T-cell (primary cell): ENCODE results near the gene EIF4EBP3. TPM values are rescaled to one million over a fixed set of nuclear protein-coding genes. Genes with fewer than 3 reads are reported as not detected.

Source experiments
- ATAC-seq, 4 experiments: fragments of 200-7000 bp in 3 of 4; fragments of 150-1000 bp in 1 of 4; cut with Tn5 transposase; replicated peaks in 1 of 4; 1 replicate in 3 of 4; 2 replicates in 1 of 4; pipeline ENCODE4 v1.10.0; 2021; ENCODE audit warnings: moderate library complexity in 3 of 4, mild to moderate bottlenecking in 2 of 4, moderate number of reproducible peaks in 1 of 4
- CTCF ChIA-PET, 2 donors: fragments of 300-600 bp; sonication (Branson Sonifier 250); formaldehyde crosslinking; loops; one replicate each; lab custom pipeline; 2022; ENCODE audit warnings: antibody characterized with exemption in 2 of 2; lab: Charles Lee
- POLR2A ChIA-PET, 2 donors: fragments of 300-600 bp; sonication (Branson Sonifier 250); formaldehyde crosslinking; loops; one replicate each; lab custom pipeline; 2022; ENCODE audit warnings: antibody characterized with exemption in 2 of 2; lab: Charles Lee
- DNase-seq, 35 experiments: peaks; one replicate each; pipeline versions ENCODE4 v3.0.0 to v3.0.0-alpha.2; 2013 to 2023
- H3K27ac ChIP-seq: one replicate; pipeline ENCODE4 v1.5.1; 2013; ENCODE audit warnings: low read length
- H3K27me3 ChIP-seq, 2 experiments: replicated peaks in 1 of 2; 1 replicate in 1 of 2; 2 replicates in 1 of 2; pipeline versions ENCODE4 v1.6.1 to v1.7.0; 2013; ENCODE audit warnings: low read length in 1 of 2, mixed read lengths in 1 of 2; ENCODE audit not compliant: control insufficient read depth in 2 of 2, insufficient read depth in 2 of 2; ENCODE audit errors: extremely low read depth in 1 of 2
- H3K36me3 ChIP-seq, 2 donors: 1 replicate in 1 of 2; 2 replicates in 1 of 2; pipeline versions ENCODE4 v1.6.1 to v1.7.0; 2013; ENCODE audit warnings: low read length in 1 of 2; ENCODE audit not compliant: control insufficient read depth in 2 of 2, insufficient read depth in 1 of 2; ENCODE audit errors: extremely low read depth in 1 of 2
- H3K4me1 ChIP-seq, 2 experiments: 1 replicate in 1 of 2; 2 replicates in 1 of 2; pipeline versions ENCODE4 v1.6.1 to v1.7.0; 2013; ENCODE audit warnings: low read length in 2 of 2, mixed read lengths in 1 of 2; ENCODE audit not compliant: insufficient read depth in 2 of 2, control insufficient read depth in 1 of 2; ENCODE audit errors: extremely low read depth in 1 of 2
- H3K4me3 ChIP-seq, 2 donors: 1 replicate in 1 of 2; 2 replicates in 1 of 2; pipeline versions ENCODE4 v1.5.1 to v1.7.0; 2013; ENCODE audit warnings: mild to moderate bottlenecking in 2 of 2, low read length in 1 of 2, moderate library complexity in 1 of 2; ENCODE audit not compliant: control insufficient read depth in 1 of 2; ENCODE audit errors: extremely low read depth in 1 of 2
- H3K9me3 ChIP-seq: 2 replicates; pipeline ENCODE4 v1.7.0; 2013
- H3K27ac Mint-ChIP-seq, 2 donors: one replicate each; pipeline ENCODE4 v1.8.0; 2020 to 2021; ENCODE audit warnings: mild to moderate bottlenecking in 2 of 2, mixed read lengths in 2 of 2
- H3K27me3 Mint-ChIP-seq, 2 donors: one replicate each; pipeline ENCODE4 v1.8.0; 2021 to 2022; ENCODE audit warnings: mixed read lengths in 2 of 2
- H3K36me3 Mint-ChIP-seq: one replicate; pipeline ENCODE4 v1.8.0; 2021; ENCODE audit warnings: mixed read lengths
- H3K4me1 Mint-ChIP-seq, 3 donors: one replicate each; pipeline ENCODE4 v1.8.0; 2020 to 2022; ENCODE audit warnings: mixed read lengths in 3 of 3, mild to moderate bottlenecking in 1 of 3
- H3K4me3 Mint-ChIP-seq, 3 donors: one replicate each; pipeline ENCODE4 v1.8.0; 2020 to 2022; ENCODE audit warnings: mild to moderate bottlenecking in 3 of 3, mixed read lengths in 3 of 3, moderate library complexity in 3 of 3
- H3K9me3 Mint-ChIP-seq, 3 donors: one replicate each; pipeline ENCODE4 v1.8.0; 2020 to 2022; ENCODE audit warnings: mixed read lengths in 3 of 3
- WGBS: methylation state at CpG from one replicate; pipeline ENCODE4 v1.1.5; 2013; ENCODE audit warnings: missing lambda C conversion rate; ENCODE audit not compliant: insufficient coverage; 5-methylcytosine and 5-hydroxymethylcytosine counted together
- total RNA-seq, 35 experiments: library from RNA in 6 of 35; stranded (reverse) in 6 of 35; fragments of 120-200 nt in 1 of 35; gene quantifications; one replicate each; pipeline versions ENCODE4 v1.2.1 to v1.2.4 and lab custom pipeline; 2013 to 2026

Gene EIF4EBP3
- total RNA-seq, 5 donors from 2014 or later (not counting 1 experiment from before 2014, with no cell fraction given), result 10.6 to 23.6 (median 20.4) TPM

DNA sequence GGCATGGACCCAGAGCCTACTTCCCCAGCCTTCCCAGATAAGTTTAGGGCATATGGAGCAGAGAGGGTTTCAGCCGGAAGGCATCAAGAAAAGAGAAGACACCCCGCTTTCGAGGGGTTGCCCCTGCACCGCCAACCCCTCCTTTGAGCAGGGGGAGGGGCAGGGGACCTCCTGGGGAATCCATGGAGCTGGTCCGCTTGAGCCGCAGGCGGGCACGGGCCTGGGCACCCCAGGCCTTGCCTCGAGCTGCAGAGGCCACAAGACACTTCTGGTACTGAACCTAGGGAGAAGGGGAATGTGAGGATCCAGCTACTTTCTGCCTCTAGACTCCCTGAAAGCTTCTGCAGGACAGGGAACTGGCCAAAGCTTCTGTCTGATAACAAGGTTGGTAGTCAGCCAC lies 11.1 kb downstream of the EIF4EBP3 start:
- no peaks in the 10 kb centered on the region for H3K9me3 ChIP-seq
- no peak overlapping the region for H3K27ac ChIP-seq
- Mint-ChIP-seq H3K4me3 (no peak overlapping the region), H3K9me3 (no peaks in the 10 kb centered on the region), H3K36me3 (peaks cover 19% of the 10 kb centered on the region), H3K27me3 (no peaks in the 10 kb centered on the region), H3K4me1 (peaks cover 57 to 68% (median 61%) of the 10 kb centered on the region in 3 donors), H3K27ac (no peak overlapping the region)
- peaks cover 0 to 19% of the 10 kb centered on the region in 2 donors for H3K36me3 ChIP-seq
- H3K4me1 ChIP-seq, result peaks cover 14 to 35% of the 10 kb centered on the region in 2 experiments
- POLR2A ChIA-PET, result interaction anchor here (1.0 to 1.1 kb wide), 2 partner anchors 10 to 11 kb away, joined by 3 read pairs; partner anchors contain the start of gene EIF4EBP3 (in 1 of the 2)
- 92% methylated on average over 8 of the region's 9 CpGs for WGBS
- ATAC-seq (no peak), DNase-seq (no peak)
- no peak overlapping the region for H3K4me3 ChIP-seq
- H3K27me3 ChIP-seq, result no peaks in the 10 kb centered on the region
- CTCF ChIA-PET, result interaction anchor here in 1 of 2 donors (0.5 to 1.4 kb wide), 2 partner anchors 11 to 76 kb away, joined by 3 to 5 read pairs; partner anchors contain the start of gene EIF4EBP3

DNA sequence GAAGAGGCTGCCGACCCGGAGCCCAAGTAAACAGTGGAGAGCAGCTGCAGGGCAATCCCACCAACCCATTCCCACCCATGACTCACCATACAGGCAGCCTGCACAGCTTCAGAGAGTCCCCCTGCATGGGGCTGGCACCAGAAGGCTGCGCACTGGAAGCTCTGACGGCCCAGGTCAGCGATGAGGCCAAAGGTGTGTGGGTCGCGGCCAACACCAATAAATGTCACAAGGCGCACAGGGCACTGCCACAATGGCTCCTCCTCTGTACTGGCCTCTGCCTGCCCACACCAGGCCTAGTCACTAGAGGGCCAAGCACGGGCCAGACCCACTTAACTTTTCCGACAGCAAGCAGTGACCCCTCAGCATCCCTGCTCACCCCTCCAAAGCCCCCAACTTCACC lies 12.8 kb downstream of the EIF4EBP3 start:
- Histone ChIP-seq H3K4me1 (peaks cover 20 to 39% of the 10 kb centered on the region in 2 experiments), H3K9me3 (no peaks in the 10 kb centered on the region), H3K27ac (no peak overlapping the region), H3K36me3 (peaks cover 0 to 19% of the 10 kb centered on the region in 2 donors), H3K27me3 (no peaks in the 10 kb centered on the region), H3K4me3 (no peak overlapping the region)
- Mint-ChIP-seq H3K4me3 (no peak overlapping the region), H3K27ac (peak overlapping the region in 1 of 2 donors; percentile 52), H3K27me3 (no peaks in the 10 kb centered on the region), H3K9me3 (no peaks in the 10 kb centered on the region), H3K36me3 (peaks cover 12% of the 10 kb centered on the region), H3K4me1 (peaks cover 53 to 65% (median 54%) of the 10 kb centered on the region in 3 donors)
- WGBS, result 93% methylated on average over 7 of the region's 10 CpGs
- ATAC-seq, result no peak
- ChIA-PET CTCF (interaction anchor here in 1 of 2 donors (1.4 kb wide), 1 partner anchor 13 kb away, joined by 5 read pairs; the partner anchor contains the start of gene EIF4EBP3), POLR2A (no interaction called here)
- DNase-seq, result no peak

DNA sequence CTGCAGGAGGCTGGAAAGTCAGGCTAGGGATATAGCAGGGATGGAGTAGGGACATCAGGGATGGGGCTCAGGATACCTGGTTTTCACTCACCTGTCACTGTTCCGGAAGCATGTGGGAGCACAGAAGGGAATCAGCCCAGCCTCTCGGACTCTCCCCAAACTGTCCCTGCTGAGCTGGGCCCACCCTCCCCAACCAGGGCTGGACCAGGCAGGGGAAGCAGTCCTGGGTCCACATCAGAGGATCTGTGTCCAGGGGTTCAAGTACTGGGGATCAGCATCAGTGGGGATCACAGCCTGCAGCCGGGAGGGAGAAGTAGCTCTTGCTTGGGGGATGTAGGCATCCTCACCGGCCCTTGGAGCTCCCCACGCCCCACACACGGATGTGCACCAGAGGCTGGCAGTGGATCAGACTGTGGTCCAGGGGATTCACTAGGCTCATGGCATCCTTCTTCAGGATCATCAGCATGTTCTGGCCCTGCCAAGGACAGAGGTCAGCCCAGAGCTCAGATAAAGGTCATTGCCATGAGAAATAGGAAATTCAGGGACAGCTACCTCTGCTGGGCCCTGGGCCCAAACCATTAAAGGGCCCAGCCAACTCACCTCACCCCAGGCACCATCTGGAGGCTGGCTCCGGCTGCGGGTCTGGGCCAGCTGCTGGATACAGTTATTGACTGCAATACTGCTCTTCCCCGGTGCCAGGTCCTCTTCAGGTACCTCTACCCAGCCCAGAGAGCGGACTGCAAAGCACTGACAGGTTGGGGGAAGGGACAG lies 14.5 kb downstream of the EIF4EBP3 start:
- ATAC-seq (no peak), DNase-seq (no peak)
- Mint-ChIP-seq H3K4me1 (peaks cover 53 to 64% (median 53%) of the 10 kb centered on the region in 3 donors), H3K27me3 (no peaks in the 10 kb centered on the region), H3K4me3 (no peak overlapping the region), H3K9me3 (no peaks in the 10 kb centered on the region), H3K36me3 (peaks cover 16% of the 10 kb centered on the region), H3K27ac (no peak overlapping the region)
- Histone ChIP-seq H3K4me3 (no peak overlapping the region), H3K9me3 (no peaks in the 10 kb centered on the region), H3K27me3 (no peaks in the 10 kb centered on the region), H3K27ac (no peak overlapping the region), H3K4me1 (peaks cover 13 to 40% of the 10 kb centered on the region in 2 experiments), H3K36me3 (peaks cover 3 to 28% of the 10 kb centered on the region in 2 donors)
- ChIA-PET CTCF (interaction anchor here in 1 of 2 donors (1.1 kb wide), 1 partner anchor 15 kb away, joined by 3 read pairs; the partner anchor contains the start of gene EIF4EBP3), POLR2A (no interaction called here)
- 94% methylated on average over 7 of the region's 10 CpGs for WGBS

DNA sequence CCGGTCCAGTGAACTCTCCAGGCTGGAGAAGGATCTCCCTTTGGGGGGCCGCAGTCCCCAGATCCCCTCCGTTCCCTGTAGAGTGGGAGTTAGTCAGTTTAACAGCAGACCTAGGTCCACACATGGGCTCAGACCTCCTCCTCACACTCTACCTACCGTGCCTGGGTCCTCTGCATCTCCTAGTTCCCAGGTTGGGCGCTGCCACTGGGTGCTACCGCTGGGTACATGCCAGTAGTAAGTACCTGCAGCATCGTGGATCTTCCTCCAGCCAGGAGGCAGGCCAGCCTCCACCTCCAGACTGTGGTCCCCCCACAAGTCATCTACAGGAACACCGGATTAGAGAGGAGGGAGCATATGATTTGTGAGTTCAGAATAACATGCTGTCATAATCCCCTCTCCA lies 16.1 kb downstream of the EIF4EBP3 start:
- 78% methylated on average over 3 of the region's 8 CpGs for WGBS
- Mint-ChIP-seq H3K4me3 (peak overlapping the region; percentile 90 to 98 (median 94)), H3K27ac (peak overlapping the region; percentile 96 to 99), H3K4me1 (peaks cover 56 to 70% (median 58%) of the 10 kb centered on the region in 3 donors), H3K27me3 (no peaks in the 10 kb centered on the region), H3K9me3 (no peaks in the 10 kb centered on the region), H3K36me3 (peaks cover 26% of the 10 kb centered on the region)
- CTCF ChIA-PET, result interaction anchor here in 1 of 2 donors (1.9 kb wide), 1 partner anchor 16 kb away, joined by 11 read pairs; the partner anchor contains the start of gene EIF4EBP3
- no peaks in the 10 kb centered on the region for H3K9me3 ChIP-seq
- no peaks in the 10 kb centered on the region for H3K27me3 ChIP-seq
- ATAC-seq, result no peak
- POLR2A ChIA-PET, result interaction anchor here (0.6 to 2.3 kb wide), 5 partner anchors 15 to 85 kb away, joined by 3 to 11 read pairs (median 4); partner anchors contain the start of genes EIF4EBP3 (in 1 of the 2), IK (in 1 of the 2) and NDUFA2 (in 1 of the 2)
- H3K4me1 ChIP-seq, result peaks cover 13 to 38% of the 10 kb centered on the region in 2 experiments
- H3K4me3 ChIP-seq, result peak overlapping the region; percentile 65 to 96
- peak in 2 of 35 experiments; percentile 13 to 28 for DNase-seq
- peak overlapping the region; percentile 83 for H3K27ac ChIP-seq
- peaks cover 8 to 40% of the 10 kb centered on the region in 2 donors for H3K36me3 ChIP-seq

DNA sequence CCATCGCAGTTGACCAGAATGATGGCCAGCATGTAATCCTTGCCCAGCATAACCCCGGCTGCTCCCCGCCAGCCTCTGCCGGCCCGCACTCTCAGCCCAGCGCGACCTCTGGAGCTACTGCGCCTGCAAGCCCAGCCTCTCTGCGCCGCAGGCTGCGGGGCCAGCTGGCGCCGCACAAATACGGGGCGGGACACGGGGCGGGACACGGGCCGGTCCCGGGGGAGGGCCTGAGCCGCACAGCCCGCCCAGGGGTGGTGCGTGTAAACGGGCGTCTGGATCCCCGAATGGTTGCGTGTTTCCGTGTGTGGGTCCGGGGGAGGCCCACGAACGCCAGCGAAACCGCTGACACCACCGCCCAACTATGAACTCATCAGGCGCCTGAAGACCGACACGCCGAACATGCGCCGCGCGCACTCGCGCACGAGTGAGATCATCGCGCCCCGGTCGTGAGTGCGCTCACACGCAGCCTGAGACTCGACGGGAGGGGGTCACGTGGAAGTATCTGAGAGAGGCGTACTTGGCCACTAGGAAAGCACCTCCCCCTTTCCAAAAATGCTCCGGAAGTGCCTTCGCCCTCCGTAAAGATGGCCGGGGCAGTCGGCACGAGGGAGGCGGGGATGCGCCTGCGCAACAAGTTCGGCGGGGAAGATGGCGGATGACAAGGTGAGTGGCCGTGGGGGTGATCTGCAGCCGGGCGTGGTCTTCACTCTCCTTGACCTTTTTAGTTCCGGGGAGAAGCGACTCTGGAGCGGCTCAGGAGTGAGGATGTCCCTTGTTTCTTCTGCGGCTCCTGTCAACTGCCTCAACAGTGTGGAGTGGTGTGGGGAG lies 16.9 kb downstream of the EIF4EBP3 start, which contains the start of the genes APBB3 and SLC35A4:
APBB3 (minus strand) TSS at position 403 of the 828 bp plus-strand sequence; CDS start at position 50, 353 bp downstream.
SLC35A4 (plus strand) TSS at position 633 of the 828 bp plus-strand sequence. CDS start 2,342 bp downstream, outside the sequence.
- peaks cover 28% of the 10 kb centered on the region for H3K36me3 Mint-ChIP-seq

More for the DNA sequence above, 16.9 kb downstream of the EIF4EBP3 start, which contains the start of the genes APBB3 and SLC35A4:
- CTCF ChIA-PET, result interaction anchor here in 1 of 2 donors (0.6 to 1.9 kb wide), 4 partner anchors 17 to 147 kb away, joined by 3 to 11 read pairs (median 3); partner anchors contain the start of gene EIF4EBP3
- Histone ChIP-seq H3K4me3 (peak within 1 kb of the TSS; percentile 65 to 96), H3K27ac (peak within 1 kb of the TSS; percentile 83), H3K27me3 (no peaks in the 10 kb centered on the region), H3K9me3 (no peaks in the 10 kb centered on the region), H3K36me3 (peaks cover 11 to 41% of the 10 kb centered on the region in 2 donors), H3K4me1 (peaks cover 13 to 46% of the 10 kb centered on the region in 2 experiments)
- H3K27me3 Mint-ChIP-seq, result no peaks in the 10 kb centered on the region
- POLR2A ChIA-PET, result interaction anchor here (0.5 to 2.3 kb wide), 7 partner anchors 9 to 85 kb away, joined by 3 to 11 read pairs (median 4); partner anchors contain the start of genes EIF4EBP3 (in 1 of the 2), IK (in 1 of the 2) and NDUFA2 (in 1 of the 2)
- DNase-seq (peak; percentile 90 to 99 (median 99)), ATAC-seq (peak; percentile 88 to 91 (median 90))
- H3K4me3 Mint-ChIP-seq, result peak within 1 kb of the TSS; percentile 90 to 98 (median 94)
- no peaks in the 10 kb centered on the region for H3K9me3 Mint-ChIP-seq
- WGBS, result under 1% methylated on average over 71 of the region's 74 CpGs
- peaks cover 64 to 74% (median 66%) of the 10 kb centered on the region in 3 donors for H3K4me1 Mint-ChIP-seq
- peak within 1 kb of the TSS; percentile 96 to 99 for H3K27ac Mint-ChIP-seq
